WERI-Rb-1 (cell line): ENCODE results near the gene LSM14B.

Experiments
- DNase-seq: peaks from one replicate; pipeline ENCODE4 v3.0.0-alpha.2; 2020
- H3K27ac ChIP-seq: fragments of 250-450 bp; sonication (Bioruptor Pico); 2 replicates; pipeline ENCODE4 v1.5.1; 2020; ENCODE audit warnings: mild to moderate bottlenecking, moderate library complexity
- H3K27me3 ChIP-seq: fragments of 250-450 bp; sonication (Bioruptor Pico); 2 replicates; pipeline ENCODE4 v1.5.1; 2021; ENCODE audit warnings: mild to moderate bottlenecking, low read depth, moderate library complexity; ENCODE audit not compliant: insufficient read depth, severe bottlenecking
- H3K36me3 ChIP-seq: fragments of 250-450 bp; sonication (Bioruptor Pico); 2 replicates; pipeline ENCODE4 v1.5.1; 2020; ENCODE audit warnings: mild to moderate bottlenecking, moderate library complexity
- H3K4me3 ChIP-seq: 2 replicates; pipeline ENCODE4 v1.5.1; 2011; ENCODE audit warnings: low read depth, mild to moderate bottlenecking, control low read depth, low read length
- H3K9me3 ChIP-seq: fragments of 250-450 bp; sonication (Bioruptor Pico); 2 replicates; pipeline ENCODE4 v1.5.1; 2021; ENCODE audit warnings: mild to moderate bottlenecking, moderate library complexity; ENCODE audit not compliant: severe bottlenecking
- CTCF ChIP-seq: IDR thresholded peaks from 2 replicates; pipeline ENCODE4 v1.5.1; 2011; ENCODE audit warnings: low read depth, mild to moderate bottlenecking, control low read depth, inconsistent platforms, low read length

The LSM14B gene

GRCh38 chr20:62158541-62158940, 36.3 kb downstream of the LSM14B start:
- H3K4me3 ChIP-seq = no peak overlapping the region
- no peak for TF ChIP-seq CTCF
- H3K36me3 ChIP-seq = peaks cover 54% of the 10 kb centered on the region
- H3K27ac ChIP-seq = no peak overlapping the region
- H3K9me3 ChIP-seq = no peaks in the 10 kb centered on the region
- no peak for DNase-seq
- H3K27me3 ChIP-seq = no peaks in the 10 kb centered on the region

- H3K27ac ChIP-seq = no peak overlapping the region
- H3K4me3 ChIP-seq = no peak overlapping the region
- H3K27me3 ChIP-seq = no peaks in the 10 kb centered on the region
- peaks cover 56% of the 10 kb centered on the region for H3K36me3 ChIP-seq
- TF ChIP-seq CTCF = no peak
- no peaks in the 10 kb centered on the region for H3K9me3 ChIP-seq
- no peak for DNase-seq
Measured at GRCh38 chr20:62159052-62159451, 36.8 kb downstream of the LSM14B start.

- no peak overlapping the region for H3K27ac ChIP-seq
- peaks cover 56% of the 10 kb centered on the region for H3K36me3 ChIP-seq
- DNase-seq = no peak
Measured at GRCh38 chr20:62159839-62160238, 37.6 kb downstream of the LSM14B start.

GRCh38 chr20:62160253-62160652, 38.0 kb downstream of the LSM14B start:
- no peak for DNase-seq
- no peaks in the 10 kb centered on the region for H3K27me3 ChIP-seq
- H3K9me3 ChIP-seq = no peaks in the 10 kb centered on the region
- no peak for TF ChIP-seq CTCF
- peaks cover 60% of the 10 kb centered on the region for H3K36me3 ChIP-seq
- H3K27ac ChIP-seq = no peak overlapping the region
- H3K4me3 ChIP-seq = no peak overlapping the region

More at GRCh38 chr20:62159839-62160238, 37.6 kb downstream of the LSM14B start:
- H3K27me3 ChIP-seq = no peaks in the 10 kb centered on the region
- no peak for TF ChIP-seq CTCF
- H3K9me3 ChIP-seq = no peaks in the 10 kb centered on the region
- H3K4me3 ChIP-seq = no peak overlapping the region

- H3K27ac ChIP-seq = no peak overlapping the region
- peaks cover 66% of the 10 kb centered on the region for H3K36me3 ChIP-seq
- no peak for DNase-seq
- no peaks in the 10 kb centered on the region for H3K9me3 ChIP-seq
- no peak overlapping the region for H3K4me3 ChIP-seq
- TF ChIP-seq CTCF = no peak
- H3K27me3 ChIP-seq = no peaks in the 10 kb centered on the region
Measured at GRCh38 chr20:62160876-62161275, 38.6 kb downstream of the LSM14B start.

- H3K27me3 ChIP-seq = no peaks in the 10 kb centered on the region
- no peak for DNase-seq
- H3K4me3 ChIP-seq = no peak overlapping the region
- H3K27ac ChIP-seq = no peak overlapping the region
- no peak for TF ChIP-seq CTCF
- H3K9me3 ChIP-seq = no peaks in the 10 kb centered on the region
- peaks cover 71% of the 10 kb centered on the region for H3K36me3 ChIP-seq
Measured at GRCh38 chr20:62161347-62161746, 39.1 kb downstream of the LSM14B start.
